ENCODE data around the gene ARHGAP18.

Gene ARHGAP18

GRCh38 chr6:129713806-129714333 lies 3.9 kb upstream of the ARHGAP18 start:
- no peaks in the 10 kb centered on the region for H3K9me3 ChIP-seq (ENCODE audit: control insufficient read depth, low read depth, low read length)
- H3K27ac ChIP-seq (ENCODE audit: low read length), result no peak overlapping the region
- H3K36me3 ChIP-seq (ENCODE audit: control insufficient read depth, low read depth, low read length), result no peaks in the 10 kb centered on the region
- H3K9ac ChIP-seq (ENCODE audit: low read length), result no peak overlapping the region
- peaks cover 6% of the 10 kb centered on the region for H3K4me1 ChIP-seq (ENCODE audit: control insufficient read depth, low read depth, low read length)
- no peak overlapping the region for H3K4me3 ChIP-seq (ENCODE audit: low read length)
- H3K27me3 ChIP-seq (ENCODE audit: control insufficient read depth, insufficient read depth, low read length), result no peaks in the 10 kb centered on the region

GRCh38 chr6:129711271-129711631 lies 1.3 kb upstream of the ARHGAP18 start:
- H3K9ac ChIP-seq (ENCODE audit: low read length), result no peak overlapping the region
- H3K4me1 ChIP-seq (ENCODE audit: control insufficient read depth, low read depth, low read length), result peaks cover 6% of the 10 kb centered on the region
- H3K9me3 ChIP-seq (ENCODE audit: control insufficient read depth, low read depth, low read length), result no peaks in the 10 kb centered on the region
- no peak overlapping the region for H3K27ac ChIP-seq (ENCODE audit: low read length)
- no peaks in the 10 kb centered on the region for H3K27me3 ChIP-seq (ENCODE audit: control insufficient read depth, insufficient read depth, low read length)
- H3K36me3 ChIP-seq (ENCODE audit: control insufficient read depth, low read depth, low read length), result no peaks in the 10 kb centered on the region
- no peak overlapping the region for H3K4me3 ChIP-seq (ENCODE audit: low read length)

GRCh38 chr6:129710450-129711270 lies 683 bp upstream of the ARHGAP18 start:
- Histone ChIP-seq H3K9ac (ENCODE audit: low read length) (peak overlapping the region; percentile 2), H3K27ac (ENCODE audit: low read length) (no peak overlapping the region), H3K27me3 (ENCODE audit: control insufficient read depth, insufficient read depth, low read length) (no peaks in the 10 kb centered on the region), H3K9me3 (ENCODE audit: control insufficient read depth, low read depth, low read length) (no peaks in the 10 kb centered on the region), H3K4me3 (ENCODE audit: low read length) (peak overlapping the region; percentile 70), H3K36me3 (ENCODE audit: control insufficient read depth, low read depth, low read length) (no peaks in the 10 kb centered on the region), H3K4me1 (ENCODE audit: control insufficient read depth, low read depth, low read length) (peaks cover 6% of the 10 kb centered on the region)

- H3K4me1 ChIP-seq (ENCODE audit: control insufficient read depth, low read depth, low read length), result peaks cover 6% of the 10 kb centered on the region
- no peak overlapping the region for H3K27ac ChIP-seq (ENCODE audit: low read length)
These were observed 695 bp downstream of the ARHGAP18 start for GRCh38 chr6:129709196-129709768.

GRCh38 chr6:129708496-129709195 lies 1.3 kb downstream of the ARHGAP18 start:
- H3K9ac ChIP-seq (ENCODE audit: low read length), result no peak overlapping the region
- no peaks in the 10 kb centered on the region for H3K9me3 ChIP-seq (ENCODE audit: control insufficient read depth, low read depth, low read length)
- no peak overlapping the region for H3K27ac ChIP-seq (ENCODE audit: low read length)
- H3K4me3 ChIP-seq (ENCODE audit: low read length), result no peak overlapping the region
- no peaks in the 10 kb centered on the region for H3K27me3 ChIP-seq (ENCODE audit: control insufficient read depth, insufficient read depth, low read length)
- no peaks in the 10 kb centered on the region for H3K36me3 ChIP-seq (ENCODE audit: control insufficient read depth, low read depth, low read length)
- peaks cover 6% of the 10 kb centered on the region for H3K4me1 ChIP-seq (ENCODE audit: control insufficient read depth, low read depth, low read length)

More at GRCh38 chr6:129709196-129709768, 695 bp downstream of the ARHGAP18 start:
- H3K27me3 ChIP-seq (ENCODE audit: control insufficient read depth, insufficient read depth, low read length), result no peaks in the 10 kb centered on the region
- H3K9ac ChIP-seq (ENCODE audit: low read length), result no peak overlapping the region
- H3K4me3 ChIP-seq (ENCODE audit: low read length), result peak overlapping the region; percentile 70
- no peaks in the 10 kb centered on the region for H3K36me3 ChIP-seq (ENCODE audit: control insufficient read depth, low read depth, low read length)
- no peaks in the 10 kb centered on the region for H3K9me3 ChIP-seq (ENCODE audit: control insufficient read depth, low read depth, low read length)

- Histone ChIP-seq H3K4me1 (ENCODE audit: control insufficient read depth, low read depth, low read length) (peaks cover 6% of the 10 kb centered on the region), H3K9ac (ENCODE audit: low read length) (no peak overlapping the region), H3K27ac (ENCODE audit: low read length) (no peak overlapping the region), H3K4me3 (ENCODE audit: low read length) (no peak overlapping the region), H3K36me3 (ENCODE audit: control insufficient read depth, low read depth, low read length) (no peaks in the 10 kb centered on the region), H3K27me3 (ENCODE audit: control insufficient read depth, insufficient read depth, low read length) (no peaks in the 10 kb centered on the region), H3K9me3 (ENCODE audit: control insufficient read depth, low read depth, low read length) (no peaks in the 10 kb centered on the region)
These were observed 2.0 kb downstream of the ARHGAP18 start for GRCh38 chr6:129707882-129708495.

- Histone ChIP-seq H3K36me3 (ENCODE audit: control insufficient read depth, low read depth, low read length) (no peaks in the 10 kb centered on the region), H3K9ac (ENCODE audit: low read length) (no peak overlapping the region), H3K4me3 (ENCODE audit: low read length) (no peak overlapping the region), H3K27ac (ENCODE audit: low read length) (no peak overlapping the region), H3K9me3 (ENCODE audit: control insufficient read depth, low read depth, low read length) (no peaks in the 10 kb centered on the region), H3K4me1 (ENCODE audit: control insufficient read depth, low read depth, low read length) (peaks cover 6% of the 10 kb centered on the region), H3K27me3 (ENCODE audit: control insufficient read depth, insufficient read depth, low read length) (no peaks in the 10 kb centered on the region)
These were observed 2.9 kb downstream of the ARHGAP18 start for GRCh38 chr6:129707028-129707427.

- Histone ChIP-seq H3K9me3 (ENCODE audit: control insufficient read depth, low read depth, low read length) (no peaks in the 10 kb centered on the region), H3K4me3 (ENCODE audit: low read length) (no peak overlapping the region), H3K4me1 (ENCODE audit: control insufficient read depth, low read depth, low read length) (no peaks in the 10 kb centered on the region), H3K27me3 (ENCODE audit: control insufficient read depth, insufficient read depth, low read length) (no peaks in the 10 kb centered on the region), H3K36me3 (ENCODE audit: control insufficient read depth, low read depth, low read length) (no peaks in the 10 kb centered on the region), H3K27ac (ENCODE audit: low read length) (no peak overlapping the region), H3K9ac (ENCODE audit: low read length) (no peak overlapping the region)
These were observed 4.8 kb downstream of the ARHGAP18 start for GRCh38 chr6:129705212-129705611.

GRCh38 chr6:129704708-129705107 lies 5.3 kb downstream of the ARHGAP18 start:
- H3K27ac ChIP-seq (ENCODE audit: low read length), result no peak overlapping the region
- no peaks in the 10 kb centered on the region for H3K9me3 ChIP-seq (ENCODE audit: control insufficient read depth, low read depth, low read length)
- no peaks in the 10 kb centered on the region for H3K36me3 ChIP-seq (ENCODE audit: control insufficient read depth, low read depth, low read length)
- no peaks in the 10 kb centered on the region for H3K27me3 ChIP-seq (ENCODE audit: control insufficient read depth, insufficient read depth, low read length)
- H3K4me3 ChIP-seq (ENCODE audit: low read length), result no peak overlapping the region
- no peaks in the 10 kb centered on the region for H3K4me1 ChIP-seq (ENCODE audit: control insufficient read depth, low read depth, low read length)
- H3K9ac ChIP-seq (ENCODE audit: low read length), result no peak overlapping the region

- peaks cover 4% of the 10 kb centered on the region for H3K4me1 ChIP-seq (ENCODE audit: control insufficient read depth, low read depth, low read length)
- H3K27ac ChIP-seq (ENCODE audit: low read length), result no peak overlapping the region
- no peaks in the 10 kb centered on the region for H3K9me3 ChIP-seq (ENCODE audit: control insufficient read depth, low read depth, low read length)
- no peaks in the 10 kb centered on the region for H3K36me3 ChIP-seq (ENCODE audit: control insufficient read depth, low read depth, low read length)
- no peaks in the 10 kb centered on the region for H3K27me3 ChIP-seq (ENCODE audit: control insufficient read depth, insufficient read depth, low read length)
- no peak overlapping the region for H3K4me3 ChIP-seq (ENCODE audit: low read length)
- H3K9ac ChIP-seq (ENCODE audit: low read length), result no peak overlapping the region
These were observed 8.1 kb downstream of the ARHGAP18 start for GRCh38 chr6:129701721-129702455.

- Histone ChIP-seq H3K4me1 (ENCODE audit: control insufficient read depth, low read depth, low read length) (peaks cover 4% of the 10 kb centered on the region), H3K36me3 (ENCODE audit: control insufficient read depth, low read depth, low read length) (no peaks in the 10 kb centered on the region), H3K27ac (ENCODE audit: low read length) (no peak overlapping the region)
These were observed 9.3 kb downstream of the ARHGAP18 start for GRCh38 chr6:129700666-129701065.

More at GRCh38 chr6:129700666-129701065, 9.3 kb downstream of the ARHGAP18 start:
- Histone ChIP-seq H3K9ac (ENCODE audit: low read length) (no peak overlapping the region), H3K27me3 (ENCODE audit: control insufficient read depth, insufficient read depth, low read length) (no peaks in the 10 kb centered on the region), H3K9me3 (ENCODE audit: control insufficient read depth, low read depth, low read length) (no peaks in the 10 kb centered on the region), H3K4me3 (ENCODE audit: low read length) (no peak overlapping the region)
